GM12865 (cell line): ENCODE results near the gene TCF7L2.

Source experiments
- DNase-seq: peaks from one replicate; pipeline ENCODE4 v3.0.0; 2010; ENCODE audit warnings: low read depth
- H3K4me3 ChIP-seq: 2 replicates; pipeline ENCODE4 v1.5.1; 2011; ENCODE audit warnings: mild to moderate bottlenecking, low read depth, low read length, control low read depth
- CTCF ChIP-seq: IDR thresholded peaks from 2 replicates; pipeline ENCODE4 v1.5.1; 2011; ENCODE audit warnings: low read length, control low read depth, low read depth, inconsistent platforms; ENCODE audit not compliant: insufficient read depth; ENCODE audit errors: missing control alignments

TCF7L2 gene

GRCh38 chr10:112981553-112981952 is 31.5 kb downstream of the TCF7L2 start:
- no peak for TF ChIP-seq CTCF
- no peak overlapping the region for H3K4me3 ChIP-seq
- DNase-seq: peak; percentile 82

- no peak for TF ChIP-seq CTCF
- no peak overlapping the region for H3K4me3 ChIP-seq
These were observed 33.5 kb downstream of the TCF7L2 start for GRCh38 chr10:112983444-112984056.

GRCh38 chr10:112984756-112985155 is 34.7 kb downstream of the TCF7L2 start:
- no peak for DNase-seq
- no peak overlapping the region for H3K4me3 ChIP-seq
- TF ChIP-seq CTCF: no peak

More at GRCh38 chr10:112983444-112984056, 33.5 kb downstream of the TCF7L2 start:
- no peak for DNase-seq

GRCh38 chr10:112985690-112986543 is 35.9 kb downstream of the TCF7L2 start:
- H3K4me3 ChIP-seq: no peak overlapping the region
- peak; percentile 27 for DNase-seq
- no peak for TF ChIP-seq CTCF

GRCh38 chr10:112986544-112987190 is 36.6 kb downstream of the TCF7L2 start:
- TF ChIP-seq CTCF: no peak
- no peak overlapping the region for H3K4me3 ChIP-seq
- no peak for DNase-seq

GRCh38 chr10:112988839-112989406 is 38.9 kb downstream of the TCF7L2 start:
- H3K4me3 ChIP-seq: no peak overlapping the region
- TF ChIP-seq CTCF: no peak
- peak; percentile 29 for DNase-seq
